ENCODE results near the gene TRPV4.

GRCh38 chr12:109881752-109882151 is 48.6 kb upstream of the TRPV4 start:
- no peak for TF ChIP-seq POLR2A (IDR thresholded peaks at IDR 0.05; ENCODE audit: low read depth, low read length)
- no peak for TF ChIP-seq CTCF (IDR thresholded peaks at IDR 0.05; ENCODE audit: extremely low read depth in 1 of 2, insufficient read depth in 1 of 2, low read depth in 1 of 2, low read length in 2 of 2)
- TF ChIP-seq FOS (IDR thresholded peaks at IDR 0.05; ENCODE audit: borderline replicate concordance, insufficient read depth, low read length), result no peak
- TF ChIP-seq MAX (IDR thresholded peaks at IDR 0.05; ENCODE audit: insufficient read depth, insufficient read length), result no peak
- TF ChIP-seq EZH2 (IDR thresholded peaks at IDR 0.05; ENCODE audit: borderline replicate concordance, low read depth, low read length, severe bottlenecking), result no peak
- no peak for TF ChIP-seq POLR2AphosphoS5 (IDR thresholded peaks at IDR 0.05; ENCODE audit: insufficient read depth, low read depth, low read length)
- no peak for TF ChIP-seq GATA2 (IDR thresholded peaks at IDR 0.05; ENCODE audit: insufficient read depth, insufficient read length, low read depth, low read length)
- TF ChIP-seq MYC (IDR thresholded peaks at IDR 0.05; ENCODE audit: low read depth, low read length), result no peak
- TF ChIP-seq JUN (IDR thresholded peaks at IDR 0.05; ENCODE audit: borderline replicate concordance, insufficient read depth, insufficient read length, low read depth), result no peak

Measured in endothelial cell of umbilical vein (primary cell).